ENCODE results near the gene TENM3.

- TF ChIP-seq CTCF (IDR thresholded peaks at IDR 0.05) (no peak), POLR2A (IDR thresholded peaks at IDR 0.05) (no peak)
These were observed 18.9 kb upstream of the TENM3 start for GRCh38 chr4:182224192-182224850.
